Prostate gland (tissue), 2 donors: Measurements from ENCODE around the gene RARG.

Experiments used
- CTCF ChIP-seq, 4 experiments: fragments of 200-600 bp in 2 of 4; fragments of 450-650 bp in 2 of 4; sonication (generic) in 2 of 4; IDR thresholded peaks; 1 replicate in 3 of 4; 2 replicates in 1 of 4; pipeline ENCODE4 v1.5.1; 2016 to 2019; ENCODE audit warnings: antibody characterized with exemption in 4 of 4, mild to moderate bottlenecking in 2 of 4, moderate library complexity in 2 of 4
- POLR2A ChIP-seq: fragments of 450-650 bp; IDR thresholded peaks from one replicate; pipeline ENCODE4 v1.6.1; 2016; ENCODE audit warnings: antibody characterized with exemption, mild to moderate bottlenecking

GRCh38 chr12:53217931-53218307, 14.1 kb downstream of the RARG start:
- TF ChIP-seq CTCF (IDR thresholded peaks at IDR 0.05) = no peak
- TF ChIP-seq POLR2A = no peak
